GM06990 (cell line): Measurements from ENCODE around the gene TIGD2.

Experiments used
- DNase-seq: peaks from one replicate; pipeline ENCODE4 v3.0.0-alpha.2; 2011; ENCODE audit not compliant: insufficient read length; ENCODE audit errors: extremely low read depth
- H3K27me3 ChIP-seq: replicated peaks from 2 replicates; pipeline ENCODE4 v1.6.0; 2011; ENCODE audit warnings: low read length; ENCODE audit not compliant: control insufficient read depth, insufficient read depth
- H3K36me3 ChIP-seq: 2 replicates; pipeline ENCODE4 v1.5.1; 2011; ENCODE audit warnings: low read length; ENCODE audit not compliant: control insufficient read depth, insufficient read depth
- H3K4me3 ChIP-seq: replicated peaks from 2 replicates; pipeline ENCODE4 v1.5.1; 2011; ENCODE audit warnings: low read depth, mild to moderate bottlenecking, control low read depth, low read length
- CTCF ChIP-seq: IDR thresholded peaks from 2 replicates; pipeline ENCODE4 v1.5.1; 2011; ENCODE audit warnings: low read length, control low read depth, mild to moderate bottlenecking, inconsistent platforms; ENCODE audit not compliant: insufficient read depth, poor library complexity, severe bottlenecking

Gene TIGD2

GRCh38 chr4:89129080-89129640 is 17.8 kb downstream of the TIGD2 start:
- no peak overlapping the region for H3K4me3 ChIP-seq
- DNase-seq = no peak
- no peaks in the 10 kb centered on the region for H3K27me3 ChIP-seq
- no peak for TF ChIP-seq CTCF
- H3K36me3 ChIP-seq = no peaks in the 10 kb centered on the region

- H3K4me3 ChIP-seq = no peak overlapping the region
- TF ChIP-seq CTCF = no peak
- DNase-seq = no peak
- no peaks in the 10 kb centered on the region for H3K27me3 ChIP-seq
- no peaks in the 10 kb centered on the region for H3K36me3 ChIP-seq
These were observed 23.5 kb downstream of the TIGD2 start for GRCh38 chr4:89134775-89135319.

- no peak for TF ChIP-seq CTCF
- no peaks in the 10 kb centered on the region for H3K36me3 ChIP-seq
- DNase-seq = no peak
- H3K4me3 ChIP-seq = no peak overlapping the region
- no peaks in the 10 kb centered on the region for H3K27me3 ChIP-seq
These were observed 25.2 kb downstream of the TIGD2 start for GRCh38 chr4:89136525-89136924.

- TF ChIP-seq CTCF = no peak
- Histone ChIP-seq H3K36me3 (no peaks in the 10 kb centered on the region), H3K27me3 (no peaks in the 10 kb centered on the region), H3K4me3 (no peak overlapping the region)
- no peak for DNase-seq
These were observed 25.9 kb downstream of the TIGD2 start for GRCh38 chr4:89137231-89137630.

GRCh38 chr4:89137695-89138094 is 26.4 kb downstream of the TIGD2 start:
- H3K4me3 ChIP-seq = no peak overlapping the region
- DNase-seq = no peak
- no peak for TF ChIP-seq CTCF
- no peaks in the 10 kb centered on the region for H3K36me3 ChIP-seq
- no peaks in the 10 kb centered on the region for H3K27me3 ChIP-seq
